ENCODE data around the gene BRPF3. TPM values are rescaled to one million over a fixed set of nuclear protein-coding genes. Genes with fewer than 3 reads are reported as not detected.

The BRPF3 gene
- total RNA-seq, 1 donor from 2014 or later: 26.1 TPM

DNA sequence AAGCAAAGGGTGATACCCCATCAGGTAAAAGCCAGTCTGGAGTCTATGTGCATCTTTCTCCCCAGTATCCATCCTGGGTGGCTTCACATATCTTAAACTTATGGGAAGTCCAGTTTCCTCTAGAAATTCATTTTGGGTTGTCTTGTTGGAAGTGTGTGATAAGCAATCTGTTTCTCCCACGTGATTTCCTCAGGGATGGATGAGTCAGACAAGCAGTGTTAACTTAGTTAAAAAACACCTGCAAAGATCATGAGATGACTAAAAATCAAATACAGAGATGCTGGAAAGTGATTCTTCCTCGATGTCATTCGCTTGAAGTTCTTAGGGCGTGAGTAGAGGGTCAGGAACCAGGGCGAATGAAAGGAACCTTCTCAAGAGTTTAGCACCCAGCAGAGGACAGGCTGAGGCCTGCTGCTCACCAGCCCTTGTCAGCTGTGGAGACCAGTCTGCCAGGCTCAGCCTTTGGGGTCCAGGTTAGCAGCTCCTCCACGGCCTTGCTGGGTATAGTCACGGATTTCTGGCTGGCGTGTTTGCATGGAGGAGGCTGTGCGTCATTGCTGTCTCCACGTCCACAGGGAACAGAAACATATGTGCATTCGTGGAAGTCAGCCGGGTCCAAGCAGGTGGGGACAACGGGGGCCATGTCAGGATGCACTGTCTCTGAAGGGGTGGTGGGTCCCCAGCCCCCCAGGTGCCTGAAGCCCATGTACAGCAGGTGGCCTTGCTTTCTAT, 70.5 kb downstream of the BRPF3 start:
- DNase-seq (ENCODE audit: low spot score): no peak

DNA sequence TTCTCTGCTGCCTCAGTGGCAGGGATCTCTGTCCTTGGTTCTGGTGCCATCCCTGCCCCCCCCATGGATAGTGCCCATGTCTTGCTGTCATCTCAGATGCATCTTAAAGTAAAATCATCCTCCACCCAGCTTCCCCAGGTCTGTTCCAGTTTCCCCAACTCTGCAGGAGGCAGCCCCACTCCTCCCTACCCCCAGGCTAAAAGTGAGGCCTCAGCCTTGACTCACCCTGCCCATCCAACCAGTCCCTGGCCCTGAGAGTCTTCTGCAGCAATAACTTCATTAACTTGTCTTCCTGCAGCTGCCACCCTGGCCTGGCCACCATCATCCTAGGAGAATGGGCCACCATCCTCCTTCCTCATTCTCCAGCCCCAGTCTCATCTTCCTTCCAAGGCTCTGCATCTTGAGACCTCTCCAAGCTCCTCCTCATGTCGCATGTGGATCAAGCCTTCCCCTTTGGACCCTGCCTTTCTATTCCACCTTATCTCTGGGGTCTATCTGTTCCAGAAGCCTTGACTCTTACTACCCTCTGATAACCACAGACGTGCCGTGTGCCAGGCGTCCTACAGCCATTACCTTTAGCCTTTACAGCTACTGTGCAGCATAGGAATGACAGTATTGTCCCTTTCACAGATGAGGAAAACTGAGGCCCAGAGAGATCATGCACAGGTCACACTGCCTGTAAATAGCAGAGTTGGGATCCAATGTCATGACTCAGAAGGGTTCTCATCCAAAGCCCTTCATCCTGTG, 71.4 kb downstream of the BRPF3 start:
- DNase-seq (ENCODE audit: low spot score): no peak

DNA sequence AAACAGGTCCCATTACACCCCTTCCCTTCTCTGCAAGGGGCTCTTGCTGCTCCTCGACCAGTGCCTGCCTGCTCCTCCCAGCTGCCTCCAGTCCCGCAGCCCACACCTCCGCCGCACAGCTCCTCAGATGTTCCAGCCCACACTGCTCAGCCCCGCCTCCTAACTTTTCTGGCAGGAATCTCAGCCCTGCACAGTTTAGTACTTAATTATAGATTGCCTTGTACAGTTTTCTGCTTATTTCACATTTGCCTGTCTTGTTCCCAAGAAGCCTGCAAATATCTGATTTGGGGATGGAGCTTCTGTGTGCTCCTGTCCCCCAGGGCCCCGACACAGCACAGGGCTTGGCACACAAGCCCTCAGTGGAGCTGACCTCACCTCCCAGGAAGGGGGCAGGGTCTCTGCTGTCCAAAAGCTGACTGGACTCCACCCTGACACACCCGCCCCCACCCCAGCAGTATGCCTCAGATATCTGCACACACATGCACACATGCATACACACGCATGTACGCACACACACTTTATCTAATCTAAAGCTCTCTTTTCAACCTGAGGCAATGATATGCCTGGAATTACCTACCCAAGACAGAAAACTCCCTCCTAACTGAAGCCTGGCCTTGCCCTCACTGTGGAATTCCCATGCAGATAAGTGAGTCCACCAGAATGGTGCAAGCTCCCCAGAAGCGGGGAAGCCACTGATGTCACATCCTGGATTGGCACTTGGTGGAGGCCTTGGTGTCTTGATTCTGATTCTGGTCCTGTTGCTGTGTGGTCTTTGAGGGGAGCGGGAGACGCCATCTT, 72.1 kb downstream of the BRPF3 start:
- DNase-seq (ENCODE audit: low spot score): no peak

DNA sequence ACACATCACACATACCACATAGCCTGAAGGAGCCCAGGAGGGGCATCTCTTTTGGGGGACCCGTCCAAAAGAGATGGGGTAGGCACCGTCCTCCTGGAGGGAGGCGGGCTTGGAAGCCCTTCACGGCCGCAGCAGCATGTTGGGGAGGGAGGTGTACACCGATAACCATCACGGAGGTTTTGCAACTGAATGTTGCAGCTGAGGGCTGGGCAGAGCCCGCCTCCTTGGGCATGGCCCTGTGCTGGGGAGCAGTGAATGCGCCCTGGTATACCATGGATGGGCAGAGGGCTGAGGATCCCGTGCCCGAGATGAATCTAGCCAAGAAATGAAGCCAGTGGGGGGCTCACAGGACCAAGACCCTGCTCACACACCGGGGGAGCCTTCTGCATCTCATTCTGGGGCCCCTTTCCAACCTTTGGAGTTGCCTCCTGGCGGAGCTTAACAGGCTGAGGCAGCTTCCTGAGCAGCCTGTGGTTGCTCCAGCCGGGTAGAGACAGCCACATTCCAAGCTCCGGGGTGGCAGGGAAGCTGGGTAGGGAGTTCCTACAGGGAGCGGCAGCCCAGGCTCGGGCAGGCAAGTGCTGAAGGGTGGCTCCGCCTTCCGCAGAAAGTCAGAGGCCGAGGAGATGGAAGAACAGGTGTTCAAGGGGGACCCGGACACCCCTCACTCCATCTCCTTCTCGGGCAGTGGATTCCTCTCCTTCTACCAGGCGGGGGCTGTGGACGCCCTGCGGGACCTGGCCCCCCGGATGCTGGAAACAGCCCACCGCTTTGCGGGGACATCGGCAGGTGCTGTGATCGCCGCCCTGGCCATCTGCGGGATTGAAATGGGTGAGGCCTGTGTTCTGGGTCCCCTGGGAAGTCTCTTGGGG, 73.5 kb downstream of the BRPF3 start, which contains the start of gene PNPLA1:
PNPLA1 (plus strand) TSS at position 227 of the 872 bp plus-strand sequence; CDS start at position 627, 400 bp downstream.
- DNase-seq (ENCODE audit: low spot score): no peak

DNA sequence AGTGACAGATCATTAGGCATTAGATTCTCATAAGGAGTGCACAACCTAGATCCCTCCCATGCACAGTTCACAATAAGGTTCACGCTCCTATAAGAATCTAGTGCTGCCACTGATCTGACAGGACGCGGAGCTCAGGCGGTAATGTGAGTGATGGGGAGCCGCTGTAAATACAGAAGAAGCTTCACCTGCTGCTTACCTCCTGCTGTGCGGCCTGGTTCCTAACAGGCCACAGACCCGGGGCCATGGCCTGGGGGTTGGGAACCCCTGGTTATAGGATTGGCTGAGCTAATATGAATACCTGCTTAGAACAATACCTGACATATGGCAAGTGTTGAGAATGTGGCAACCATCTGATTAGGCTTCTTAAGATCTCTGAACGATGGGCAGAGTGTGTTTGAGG, 75.7 kb downstream of the BRPF3 start:
- no peak for DNase-seq (ENCODE audit: low spot score)

DNA sequence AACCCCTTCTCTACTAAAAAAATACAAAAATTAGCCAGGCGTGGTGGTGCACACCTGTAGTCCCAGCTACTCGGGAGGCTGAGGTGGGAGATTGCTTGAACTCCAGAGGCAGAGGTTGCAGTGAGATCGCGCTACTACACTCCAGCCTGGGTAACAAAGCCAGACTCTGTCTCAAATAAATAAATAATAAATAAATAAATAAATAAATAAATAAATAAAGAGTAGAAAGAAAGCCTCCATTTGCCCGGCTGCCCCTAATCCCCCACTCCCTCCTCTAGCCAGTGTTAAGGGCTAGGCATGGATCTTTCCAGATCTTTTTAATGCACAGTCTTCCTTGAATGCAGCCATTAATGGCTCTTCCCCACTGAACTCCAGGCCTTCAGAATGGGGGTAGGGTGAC, 76.5 kb downstream of the BRPF3 start:
- DNase-seq (ENCODE audit: low spot score): no peak

DNA sequence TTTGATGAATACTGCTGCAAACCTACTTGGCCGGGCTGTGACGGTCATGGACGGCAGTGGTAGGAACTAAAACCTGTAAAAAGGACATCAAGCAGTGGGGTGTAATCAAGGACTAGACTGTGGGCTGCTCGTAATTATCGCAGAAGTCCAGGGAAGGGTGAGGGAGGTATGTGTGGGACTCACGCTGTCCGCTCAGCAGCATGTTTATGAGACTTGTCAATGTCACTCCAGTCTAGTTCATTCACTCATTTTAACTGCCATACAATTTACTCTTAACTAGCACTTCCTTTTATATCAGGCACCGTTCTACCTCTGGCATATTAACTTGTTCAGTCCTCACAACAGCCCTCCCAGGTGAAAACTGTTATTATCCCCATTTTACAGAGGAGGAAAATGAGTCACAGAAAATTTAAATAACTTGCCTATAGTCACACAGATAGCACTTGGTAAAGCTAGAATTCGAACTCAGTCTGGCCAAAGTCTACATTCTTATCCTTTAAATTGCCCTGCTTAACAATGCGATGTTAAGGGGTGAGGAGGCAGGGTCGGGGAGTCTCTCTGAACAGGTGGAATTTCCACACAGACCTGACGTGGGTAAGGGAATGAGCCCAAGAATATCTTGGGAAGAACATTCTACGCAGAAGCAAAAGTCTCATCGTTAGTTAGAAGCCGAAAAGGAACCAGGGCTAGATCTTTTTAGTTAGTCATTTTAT, 77.4 kb downstream of the BRPF3 start:
- no peak for DNase-seq (ENCODE audit: low spot score)

DNA sequence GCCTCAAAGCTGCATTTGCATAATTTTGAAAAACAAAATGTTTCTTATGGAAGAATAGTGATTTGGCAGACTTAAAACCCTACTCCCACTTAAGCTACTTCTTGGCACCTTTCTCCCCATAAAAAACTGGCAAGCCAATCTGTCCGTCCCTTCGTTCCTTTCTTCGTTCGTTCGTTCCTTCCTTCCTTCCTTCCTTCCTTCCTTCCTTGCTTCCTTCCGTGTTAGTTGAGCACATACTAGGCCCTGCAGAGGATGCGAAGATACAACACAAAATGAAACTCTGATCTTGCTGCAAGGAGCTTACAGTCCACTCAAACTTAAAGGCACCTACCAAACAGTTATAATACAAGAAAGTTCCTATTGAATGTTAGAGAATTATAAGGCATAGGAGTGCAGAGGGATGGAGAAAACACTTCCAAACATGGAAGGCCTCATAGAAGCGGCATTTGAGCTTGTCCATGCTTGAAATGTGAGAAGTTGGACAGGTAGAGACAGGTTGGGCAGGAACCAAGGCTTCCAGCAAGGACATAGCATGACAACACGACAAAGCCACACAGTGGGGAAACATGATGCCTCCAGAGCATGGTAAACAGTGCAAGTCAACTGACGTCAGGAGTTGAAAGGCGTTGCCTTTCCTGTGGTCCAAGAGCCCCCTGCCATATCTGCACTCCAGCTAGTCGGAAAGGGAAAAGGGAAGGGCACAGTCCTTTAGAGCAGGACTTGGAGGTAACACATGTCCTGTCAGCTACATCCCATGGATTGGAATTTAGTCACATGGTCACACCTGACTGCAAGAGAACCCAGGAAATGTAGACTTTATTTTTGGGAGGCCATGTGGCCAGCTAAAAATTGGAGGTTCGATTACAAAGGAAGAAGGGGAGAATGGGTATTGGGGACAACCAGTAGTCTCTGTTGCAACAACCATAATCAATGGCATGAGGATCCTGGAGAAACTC, 80.3 kb downstream of the BRPF3 start:
- DNase-seq (ENCODE audit: low spot score): no peak

DNA sequence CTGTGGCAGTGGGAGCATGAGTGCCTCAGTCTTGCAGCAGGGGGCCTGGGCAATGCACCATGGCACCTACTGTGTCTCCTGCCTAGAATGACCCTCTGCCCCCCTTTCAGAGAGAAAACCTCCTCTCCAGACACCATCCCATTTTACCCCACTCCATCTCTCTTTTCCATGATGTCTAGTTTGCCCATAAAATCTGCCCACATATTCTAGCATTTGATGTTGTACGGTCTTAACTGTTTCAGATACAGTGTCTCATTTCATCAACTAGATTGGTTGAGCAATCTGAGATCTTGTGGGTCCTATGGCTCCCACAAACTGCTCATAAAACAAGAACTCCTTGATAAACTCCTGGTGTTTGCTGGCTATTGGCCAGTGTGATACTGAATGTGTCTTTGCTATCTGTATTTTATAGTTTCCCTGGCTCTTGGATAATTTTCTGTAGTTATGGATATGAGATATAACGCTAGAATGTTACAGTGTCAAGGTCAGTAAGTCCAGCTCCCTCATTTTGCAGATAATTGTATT, 81.5 kb downstream of the BRPF3 start:
- DNase-seq (ENCODE audit: low spot score): no peak

DNA sequence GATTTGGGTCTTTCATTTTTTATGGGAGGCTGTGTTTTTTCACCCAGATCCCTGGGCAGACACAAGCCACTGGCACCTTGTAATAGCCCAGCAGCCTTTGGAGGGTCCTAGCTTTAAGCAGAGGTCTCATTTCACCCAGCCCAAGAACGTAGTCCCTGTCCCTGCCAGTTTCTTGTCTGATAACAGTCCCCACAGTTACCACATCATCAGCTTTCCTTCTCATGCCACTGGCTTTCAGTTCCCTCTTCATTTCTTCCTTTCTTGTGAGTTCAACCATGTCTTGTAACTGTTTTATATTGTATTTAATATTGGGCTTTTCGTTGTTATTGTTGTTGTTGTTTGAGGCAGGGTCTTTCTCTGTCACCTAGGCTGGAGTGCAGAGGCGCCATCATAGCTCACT, 83.9 kb downstream of the BRPF3 start:
- DNase-seq (ENCODE audit: low spot score): no peak

DNA sequence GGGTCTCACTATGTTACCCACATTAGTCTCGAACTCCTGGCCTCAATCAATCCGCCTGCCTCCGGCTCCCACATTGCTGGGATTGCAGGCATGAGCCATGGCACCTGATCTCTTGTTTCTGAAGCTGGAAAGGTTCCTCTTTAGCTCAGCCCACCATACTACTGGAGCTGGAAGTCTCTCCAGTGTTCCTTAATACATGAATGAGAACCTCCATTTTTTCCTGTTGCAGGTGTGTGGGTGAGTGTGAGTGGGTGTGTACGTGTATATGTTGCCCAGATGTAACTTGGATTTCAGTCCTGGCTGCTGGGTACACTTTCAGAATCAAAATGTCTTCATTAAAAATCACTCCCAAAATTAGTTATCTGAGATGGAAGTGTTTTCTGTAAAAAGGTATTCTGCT, 84.4 kb downstream of the BRPF3 start:
- no peak for DNase-seq (ENCODE audit: low spot score)

Other genes starting within 250 kb of the BRPF3 start
- 0.35 TPM for gene SLC26A8, start 172.1 kb upstream of the BRPF3 start, total RNA-seq
- gene MAPK14, start 168.9 kb upstream of the BRPF3 start, total RNA-seq: 94.4 TPM
- 12.2 TPM for gene MAPK13, start 66.2 kb upstream of the BRPF3 start, total RNA-seq
- 0.32 TPM for gene PNPLA1, start 73.3 kb downstream of the BRPF3 start, total RNA-seq
- gene BNIP5, start 140.1 kb downstream of the BRPF3 start, total RNA-seq: not detected
- 0.29 TPM for gene ETV7, start 190.9 kb downstream of the BRPF3 start, total RNA-seq
- not detected for gene PXT1, start 246.1 kb downstream of the BRPF3 start, total RNA-seq
- 81.7 TPM for gene KCTD20, start 246.3 kb downstream of the BRPF3 start, total RNA-seq

All from mesenteric fat pad (tissue), 1 donor.